Endothelial cell of umbilical vein (primary cell): ENCODE data around the gene HDAC4. TPM values are rescaled to one million over a fixed set of nuclear protein-coding genes. Genes with fewer than 3 reads are reported as not detected.

ENCODE experiments used
- BruUV-seq: library from RNA; stranded (reverse); fragments of 400-500 nt; replicated peaks from 2 replicates; lab custom pipeline; 2021; lab: Mats Ljungman, UMichigan
- CTCF ChIA-PET: fragments of 300-600, 350-600 bp; sonication (Branson Sonifier 250); formaldehyde crosslinking; loops from one replicate; lab custom pipeline; 2021; ENCODE audit warnings: antibody characterized with exemption, inconsistent platforms; lab: Charles Lee
- POLR2A ChIA-PET: fragments of 300-600, 350-600 bp; sonication (Branson Sonifier 250); formaldehyde crosslinking; loops from one replicate; lab custom pipeline; 2021; ENCODE audit warnings: antibody characterized with exemption, inconsistent platforms; lab: Charles Lee
- DNase-seq: peaks from one replicate; pipeline ENCODE4 v3.0.0-alpha.2; 2011; ENCODE audit warnings: low read depth, low spot score
- FAIRE-seq: peaks from 2 replicates; lab custom pipeline; 2011; peaks lifted over from hg19 to GRCh38; lab: Jason Lieb, UNC
- H2AFZ ChIP-seq: 2 replicates; pipeline ENCODE4 v1.6.0; 2012; ENCODE audit warnings: low read depth, low read length, control low read depth, inconsistent platforms
- H3K27ac ChIP-seq: 2 replicates; pipeline ENCODE4 v1.5.1; 2011; ENCODE audit warnings: low read depth, mild to moderate bottlenecking, control low read depth, low read length, moderate library complexity; ENCODE audit not compliant: insufficient read depth
- H3K27me3 ChIP-seq, 2 experiments: 2 replicates each; pipeline versions ENCODE4 v1.6.0 to v1.6.1; 2011; ENCODE audit warnings: low read length in 2 of 2, mixed read lengths in 1 of 2; ENCODE audit not compliant: control insufficient read depth in 2 of 2, insufficient read depth in 2 of 2
- H3K36me3 ChIP-seq, 2 experiments: 2 replicates in 1 of 2; 3 replicates in 1 of 2; pipeline ENCODE4 v1.5.1; 2011; ENCODE audit warnings: low read length in 2 of 2, mild to moderate bottlenecking in 1 of 2, moderate library complexity in 1 of 2; ENCODE audit not compliant: control insufficient read depth in 2 of 2, insufficient read depth in 2 of 2; ENCODE audit errors: extremely low read depth in 1 of 2
- H3K4me1 ChIP-seq: 3 replicates; pipeline ENCODE4 v1.5.1; 2011; ENCODE audit warnings: mild to moderate bottlenecking, low read length; ENCODE audit not compliant: control insufficient read depth, insufficient read depth; ENCODE audit errors: extremely low read depth
- H3K4me2 ChIP-seq: 2 replicates; pipeline ENCODE4 v1.6.1; 2011; ENCODE audit warnings: low read length, control low read depth, mixed read lengths; ENCODE audit not compliant: insufficient read depth
- H3K4me3 ChIP-seq, 3 experiments: fragments of 200-600 bp in 1 of 3; sonication (generic), shearing (Covaris generic) in 1 of 3; replicated peaks in 1 of 3; 2 replicates each; pipeline ENCODE4 v1.5.1; 2011 to 2016; ENCODE audit warnings: control low read depth in 3 of 3, low read length in 3 of 3, mild to moderate bottlenecking in 2 of 3, inconsistent platforms in 1 of 3, low read depth in 1 of 3, moderate library complexity in 1 of 3; ENCODE audit not compliant: insufficient read depth in 1 of 3
- H3K79me2 ChIP-seq: 2 replicates; pipeline ENCODE4 v1.6.0; 2012; ENCODE audit warnings: low read length, inconsistent platforms; ENCODE audit not compliant: control insufficient read depth, insufficient read depth
- H3K9ac ChIP-seq: replicated peaks from 2 replicates; pipeline ENCODE3; 2011; ENCODE audit warnings: low read length, control low read depth; ENCODE audit not compliant: insufficient read depth; ENCODE audit errors: extremely low read depth
- H3K9me1 ChIP-seq: replicated peaks from 3 replicates; pipeline ENCODE4 v1.6.0; 2011; ENCODE audit warnings: mild to moderate bottlenecking, low read length; ENCODE audit not compliant: control insufficient read depth, insufficient read depth; ENCODE audit errors: extremely low read depth
- H3K9me3 ChIP-seq: replicated peaks from 2 replicates; pipeline ENCODE4 v1.5.1; 2012; ENCODE audit warnings: low read length, inconsistent platforms; ENCODE audit not compliant: control insufficient read depth, insufficient read depth
- H4K20me1 ChIP-seq: replicated peaks from 2 replicates; pipeline ENCODE3; 2011; ENCODE audit warnings: mild to moderate bottlenecking, low read length; ENCODE audit not compliant: control insufficient read depth, insufficient read depth; ENCODE audit errors: extremely low read depth
- EZH2 ChIP-seq: IDR thresholded peaks from 2 replicates; pipeline ENCODE4 v1.6.1; 2012; ENCODE audit warnings: borderline replicate concordance, low read depth, mild to moderate bottlenecking, moderate library complexity, low read length, inconsistent platforms; ENCODE audit not compliant: severe bottlenecking
- FOS ChIP-seq: IDR thresholded peaks from 2 replicates; pipeline ENCODE4 v1.6.1; 2011; ENCODE audit warnings: mild to moderate bottlenecking, low read length, moderate library complexity, borderline replicate concordance; ENCODE audit not compliant: insufficient read depth
- GATA2 ChIP-seq: IDR thresholded peaks from 2 replicates; pipeline ENCODE4 v1.7.0; 2011; ENCODE audit warnings: low read depth, mild to moderate bottlenecking, moderate library complexity, mixed read lengths, low read length; ENCODE audit not compliant: insufficient read length, insufficient read depth
- JUN ChIP-seq: IDR thresholded peaks from 2 replicates; pipeline ENCODE4 v1.6.1; 2011; ENCODE audit warnings: borderline replicate concordance, low read depth; ENCODE audit not compliant: insufficient read length, insufficient read depth
- MAX ChIP-seq: IDR thresholded peaks from 2 replicates; pipeline ENCODE4 v1.6.1; 2011; ENCODE audit not compliant: insufficient read depth, insufficient read length
- MYC ChIP-seq: IDR thresholded peaks from one replicate; pipeline ENCODE4 v1.6.1; 2011; ENCODE audit warnings: mild to moderate bottlenecking, low read depth, low read length
- POLR2A ChIP-seq: IDR thresholded peaks from 2 replicates; pipeline ENCODE4 v1.6.1; 2012; ENCODE audit warnings: low read depth, mild to moderate bottlenecking, control low read depth, low read length
- POLR2AphosphoS5 ChIP-seq: IDR thresholded peaks from 2 replicates; pipeline ENCODE4 v1.6.1; 2012; ENCODE audit warnings: low read depth, mild to moderate bottlenecking, control low read depth, low read length, moderate library complexity; ENCODE audit not compliant: insufficient read depth
- dilution Hi-C: fragments of 300-500 bp; cut with MboI; formaldehyde crosslinking; loops from one replicate; pipeline ENCODE4 v1.15.0; 2019; ENCODE audit warnings: low sequenced_read_pairs; ENCODE audit not compliant: extremely low pct_ligation_motif_present
- intact Hi-C: fragments of 100-400 bp; cut with micrococcal nuclease; formaldehyde crosslinking; loops from one replicate; pipeline ENCODE4 v1.10.0; 2022
- polyA plus RNA-seq, 4 experiments: library from polyadenylated mRNA; depleted of rRNA in 3 of 4; stranded (reverse) in 3 of 4; unstranded in 1 of 4; fragments of >200 nt; gene quantifications; 2 replicates each; pipeline versions ENCODE4 v1.2.1 to v1.2.3, GENCODE V29; 2011 to 2012; ENCODE audit warnings: missing spikeins in 1 of 4
- total RNA-seq: library from RNA; stranded (reverse); gene quantifications from 2 replicates; pipeline ENCODE4 v1.2.3, GENCODE V29; 2021

Gene HDAC4
- total and polyA plus RNA-seq, 2 donors (not counting 3 experiments of a cell fraction or from before 2014, with no cell fraction given) = 13.4 to 33.0 TPM

- Histone ChIP-seq H4K20me1 (no peaks in the 10 kb centered on the region), H3K27ac (no peak overlapping the region), H3K9me1 (no peaks in the 10 kb centered on the region), H2AFZ (no peak overlapping the region), H3K4me2 (no peak overlapping the region), H3K9me3 (no peaks in the 10 kb centered on the region), H3K4me1 (peaks cover 26% of the 10 kb centered on the region), H3K4me3 (no peak overlapping the region), H3K27me3 (no peaks in the 10 kb centered on the region), H3K9ac (no peak overlapping the region), H3K79me2 (peaks cover 10% of the 10 kb centered on the region), H3K36me3 (no peaks in the 10 kb centered on the region)
- dilution Hi-C loops = no loop called here
- no TSS peak for BruUV-seq
- TF ChIP-seq POLR2AphosphoS5 (no peak), POLR2A (no peak), GATA2 (no peak), JUN (no peak), MAX (no peak), EZH2 (no peak)
- no peak for FAIRE-seq
- ChIA-PET CTCF (no interaction called here), POLR2A (no interaction called here)
- intact Hi-C loops = no loop called here
- DNase-seq = no peak
These were observed 77.4 kb downstream of the HDAC4 start for GRCh38 chr2:239323447-239323846.

- no peaks in the 10 kb centered on the region for H3K36me3 ChIP-seq
- POLR2A ChIA-PET = no interaction called here
- DNase-seq = peak; percentile 64
These were observed 78.3 kb downstream of the HDAC4 start for GRCh38 chr2:239322416-239323086.

More at GRCh38 chr2:239322416-239323086, 78.3 kb downstream of the HDAC4 start:
- H3K4me2 ChIP-seq = no peak overlapping the region
- H3K27ac ChIP-seq = no peak overlapping the region
- H3K27me3 ChIP-seq = no peaks in the 10 kb centered on the region
- dilution Hi-C loops (no loop called here), intact Hi-C loops (no loop called here)
- no peaks in the 10 kb centered on the region for H3K9me3 ChIP-seq
- H3K9me1 ChIP-seq = no peaks in the 10 kb centered on the region
- peak; percentile 80 for FAIRE-seq
- H4K20me1 ChIP-seq = no peaks in the 10 kb centered on the region
- peaks cover 23% of the 10 kb centered on the region for H3K4me1 ChIP-seq
- CTCF ChIA-PET = no interaction called here
- TF ChIP-seq MYC = peak; percentile 39
- TF ChIP-seq JUN = peak; percentile 58
- peak; percentile 64 for TF ChIP-seq FOS
- no peak for TF ChIP-seq EZH2
- no TSS peak for BruUV-seq
- no peak overlapping the region for H2AFZ ChIP-seq
- peaks cover 10% of the 10 kb centered on the region for H3K79me2 ChIP-seq
- H3K4me3 ChIP-seq = no peak overlapping the region
- no peak overlapping the region for H3K9ac ChIP-seq
